ENCODE results near the gene ARHGAP12.

The ARHGAP12 gene

DNA sequence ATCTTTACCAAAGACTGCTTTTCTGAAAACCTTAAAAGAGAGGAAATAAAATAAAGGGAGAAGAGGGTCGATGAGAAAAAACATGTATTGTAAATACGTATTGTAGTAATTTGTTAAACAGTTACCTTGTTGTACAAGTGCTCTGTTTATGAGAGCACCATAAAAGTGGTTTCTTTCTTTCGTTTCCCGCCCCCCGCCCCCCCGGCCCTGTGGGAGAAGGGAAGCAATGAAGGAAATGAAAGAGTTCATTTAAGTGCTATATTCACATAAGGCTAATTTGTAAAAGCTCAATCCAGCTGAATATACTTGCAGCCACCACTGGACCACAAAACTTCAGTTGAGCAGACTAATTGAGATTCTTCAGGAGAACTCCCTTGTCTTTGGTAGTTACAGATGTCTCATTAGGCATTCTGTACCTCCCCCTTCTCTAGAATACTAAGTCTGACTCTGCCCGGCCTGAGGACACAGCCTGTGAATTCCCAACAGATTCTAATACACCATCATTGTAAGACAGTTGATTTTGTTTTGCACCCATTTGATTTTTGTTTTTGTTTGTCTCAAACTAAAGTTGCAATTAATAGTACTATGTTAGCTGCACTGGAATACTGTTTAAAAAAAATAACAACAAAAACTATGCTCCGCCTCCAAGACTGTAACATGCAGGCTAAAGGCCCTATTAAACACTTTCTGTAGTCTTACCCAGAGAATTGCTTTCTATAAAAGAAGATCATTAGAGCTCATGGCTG is 124.9 kb downstream of the ARHGAP12 start:
- Histone ChIP-seq H3K36me3 (no peaks in the 10 kb centered on the region), H3K9me3 (ENCODE audit: severe bottlenecking) (no peaks in the 10 kb centered on the region), H3K27me3 (ENCODE audit: insufficient read depth, low read depth, severe bottlenecking) (no peaks in the 10 kb centered on the region), H3K4me3 (ENCODE audit: low read depth, low read length) (no peak overlapping the region), H3K27ac (no peak overlapping the region)
- TF ChIP-seq, protein P1, sequence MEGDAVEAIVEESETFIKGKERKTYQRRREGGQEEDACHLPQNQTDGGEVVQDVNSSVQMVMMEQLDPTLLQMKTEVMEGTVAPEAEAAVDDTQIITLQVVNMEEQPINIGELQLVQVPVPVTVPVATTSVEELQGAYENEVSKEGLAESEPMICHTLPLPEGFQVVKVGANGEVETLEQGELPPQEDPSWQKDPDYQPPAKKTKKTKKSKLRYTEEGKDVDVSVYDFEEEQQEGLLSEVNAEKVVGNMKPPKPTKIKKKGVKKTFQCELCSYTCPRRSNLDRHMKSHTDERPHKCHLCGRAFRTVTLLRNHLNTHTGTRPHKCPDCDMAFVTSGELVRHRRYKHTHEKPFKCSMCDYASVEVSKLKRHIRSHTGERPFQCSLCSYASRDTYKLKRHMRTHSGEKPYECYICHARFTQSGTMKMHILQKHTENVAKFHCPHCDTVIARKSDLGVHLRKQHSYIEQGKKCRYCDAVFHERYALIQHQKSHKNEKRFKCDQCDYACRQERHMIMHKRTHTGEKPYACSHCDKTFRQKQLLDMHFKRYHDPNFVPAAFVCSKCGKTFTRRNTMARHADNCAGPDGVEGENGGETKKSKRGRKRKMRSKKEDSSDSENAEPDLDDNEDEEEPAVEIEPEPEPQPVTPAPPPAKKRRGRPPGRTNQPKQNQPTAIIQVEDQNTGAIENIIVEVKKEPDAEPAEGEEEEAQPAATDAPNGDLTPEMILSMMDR (IDR thresholded peaks at IDR 0.05; ENCODE audit: low read depth, low read length), result no peak
- no peak for DNase-seq

DNA sequence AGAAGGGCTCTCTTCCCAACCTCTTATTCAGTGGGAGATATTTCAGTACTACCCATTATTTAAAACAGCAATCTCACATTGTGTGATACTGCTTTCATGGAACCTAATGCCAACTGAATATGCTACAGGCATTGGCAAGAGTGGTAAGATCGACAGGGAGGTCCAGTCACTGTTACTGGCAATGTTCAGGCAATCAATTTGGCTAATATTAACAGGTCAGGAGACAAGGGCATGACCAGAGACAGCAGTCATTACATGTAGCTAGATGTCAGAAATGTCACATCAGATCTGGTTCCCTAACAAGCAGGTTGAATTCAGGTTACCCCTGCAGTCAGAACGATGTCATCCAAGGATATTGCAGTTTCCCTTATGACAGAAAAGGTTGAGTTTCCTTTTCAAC is 129.4 kb downstream of the ARHGAP12 start:
- Histone ChIP-seq H3K4me3 (ENCODE audit: low read depth, low read length) (no peak overlapping the region), H3K27me3 (ENCODE audit: insufficient read depth, low read depth, severe bottlenecking) (no peaks in the 10 kb centered on the region), H3K9me3 (ENCODE audit: severe bottlenecking) (no peaks in the 10 kb centered on the region), H3K36me3 (no peaks in the 10 kb centered on the region), H3K27ac (no peak overlapping the region)
- no peak for DNase-seq
- TF ChIP-seq, protein P1 (IDR thresholded peaks at IDR 0.05; ENCODE audit: low read depth, low read length), result no peak

DNA sequence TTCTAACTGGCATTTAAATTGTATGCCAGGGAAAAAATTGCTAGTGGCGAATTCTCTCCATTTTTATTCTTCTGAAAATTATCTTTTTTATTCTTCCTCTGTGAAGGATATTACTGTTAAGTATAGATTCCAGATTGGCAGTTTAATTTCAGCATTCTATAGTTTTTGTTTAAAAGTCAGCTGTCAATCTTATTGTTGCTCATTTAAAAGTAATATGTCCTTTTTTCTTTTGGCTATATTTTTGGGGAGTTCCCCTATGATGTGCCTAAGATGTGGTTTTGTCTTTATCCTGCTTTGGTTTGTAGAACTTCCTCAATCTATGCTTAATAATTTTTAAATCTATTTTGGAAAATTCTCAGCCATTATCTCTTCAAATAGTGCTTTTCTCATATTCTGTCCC is 135.9 kb downstream of the ARHGAP12 start:
- no peak overlapping the region for H3K4me3 ChIP-seq (ENCODE audit: low read depth, low read length)
- H3K27ac ChIP-seq, result no peak overlapping the region
- no peak for DNase-seq
- no peaks in the 10 kb centered on the region for H3K27me3 ChIP-seq (ENCODE audit: insufficient read depth, low read depth, severe bottlenecking)
- no peaks in the 10 kb centered on the region for H3K9me3 ChIP-seq (ENCODE audit: severe bottlenecking)
- no peaks in the 10 kb centered on the region for H3K36me3 ChIP-seq
- TF ChIP-seq, protein P1 (IDR thresholded peaks at IDR 0.05; ENCODE audit: low read depth, low read length), result no peak

DNA sequence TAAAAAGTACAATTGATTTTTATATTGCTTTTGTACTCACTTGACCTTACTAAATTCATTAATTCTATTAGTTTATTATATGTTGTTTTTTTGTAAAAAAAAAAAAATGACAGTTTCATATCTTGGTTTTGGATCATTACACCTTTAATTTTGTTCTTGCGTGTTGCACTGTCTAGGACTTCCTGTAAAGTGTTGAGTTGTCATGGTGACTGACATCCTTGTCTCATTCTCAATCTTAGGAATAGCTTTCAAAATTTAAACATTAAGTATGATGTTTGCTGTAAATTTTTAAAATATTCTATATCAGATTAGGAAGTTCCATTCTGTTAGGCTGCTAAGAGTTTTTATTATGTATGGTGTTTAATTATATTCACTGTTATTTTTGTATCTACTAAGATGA is 139.1 kb downstream of the ARHGAP12 start:
- Histone ChIP-seq H3K4me3 (ENCODE audit: low read depth, low read length) (no peak overlapping the region), H3K27me3 (ENCODE audit: insufficient read depth, low read depth, severe bottlenecking) (no peaks in the 10 kb centered on the region), H3K9me3 (ENCODE audit: severe bottlenecking) (no peaks in the 10 kb centered on the region), H3K27ac (no peak overlapping the region), H3K36me3 (no peaks in the 10 kb centered on the region)
- TF ChIP-seq, protein P1 (IDR thresholded peaks at IDR 0.05; ENCODE audit: low read depth, low read length), result no peak
- no peak for DNase-seq

DNA sequence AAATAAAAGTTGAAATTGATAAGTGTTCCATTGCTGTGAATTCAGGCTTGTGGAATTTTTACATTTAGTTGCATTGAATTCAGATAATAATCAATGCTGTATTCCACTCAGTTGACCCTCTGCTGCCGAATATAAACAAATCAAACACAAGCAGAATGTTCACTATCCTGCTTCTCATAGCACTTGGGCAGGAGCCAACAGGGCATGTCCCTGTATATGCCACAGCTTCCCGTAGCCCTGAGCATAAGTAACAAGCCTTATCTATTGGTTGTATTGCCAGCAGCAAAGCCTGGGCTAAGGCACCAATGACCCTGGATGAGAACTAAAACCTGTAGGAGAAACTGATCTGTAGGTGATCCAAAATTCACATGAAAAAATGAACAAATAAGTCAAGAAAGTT is 145.9 kb downstream of the ARHGAP12 start:
- no peak for DNase-seq
- no peaks in the 10 kb centered on the region for H3K27me3 ChIP-seq (ENCODE audit: insufficient read depth, low read depth, severe bottlenecking)
- no peak overlapping the region for H3K4me3 ChIP-seq (ENCODE audit: low read depth, low read length)
- H3K27ac ChIP-seq, result no peak overlapping the region
- no peaks in the 10 kb centered on the region for H3K9me3 ChIP-seq (ENCODE audit: severe bottlenecking)
- no peaks in the 10 kb centered on the region for H3K36me3 ChIP-seq
- TF ChIP-seq, protein P1 (IDR thresholded peaks at IDR 0.05; ENCODE audit: low read depth, low read length), result no peak

DNA sequence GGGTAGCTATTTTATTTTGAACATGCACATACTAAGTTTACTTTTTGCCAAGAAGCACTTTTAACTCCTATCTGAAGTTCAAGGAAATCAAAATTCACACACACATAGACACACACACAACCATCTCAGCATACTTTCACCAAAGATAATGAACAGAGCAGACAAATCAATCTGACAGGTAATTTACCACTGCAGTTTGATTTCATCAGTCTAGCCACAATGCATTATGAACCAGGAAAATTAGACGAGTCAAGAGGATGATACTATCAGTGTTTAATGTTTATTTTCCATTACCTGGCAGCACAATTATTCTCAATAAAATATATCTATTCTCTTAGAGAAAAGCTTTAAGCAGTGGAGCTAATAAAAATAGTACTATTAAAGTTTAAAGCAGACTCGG is 147.9 kb downstream of the ARHGAP12 start:
- H3K4me3 ChIP-seq (ENCODE audit: low read depth, low read length), result no peak overlapping the region
- no peak for DNase-seq
- H3K27ac ChIP-seq, result no peak overlapping the region
- no peaks in the 10 kb centered on the region for H3K27me3 ChIP-seq (ENCODE audit: insufficient read depth, low read depth, severe bottlenecking)
- TF ChIP-seq, protein P1 (IDR thresholded peaks at IDR 0.05; ENCODE audit: low read depth, low read length), result no peak
- no peaks in the 10 kb centered on the region for H3K9me3 ChIP-seq (ENCODE audit: severe bottlenecking)
- H3K36me3 ChIP-seq, result no peaks in the 10 kb centered on the region
